HepG2 (cell line): Measurements from ENCODE around the gene IVD. TPM values are rescaled to one million over a fixed set of nuclear protein-coding genes. Genes with fewer than 3 reads are reported as not detected.

Source experiments
- ATAC-seq: fragments of 200-7000 bp; cut with Tn5 transposase; 3 replicates; pipeline ENCODE4 v1.9.1; 2020; ENCODE audit warnings: mild to moderate bottlenecking, moderate library complexity
- BruUV-seq: library from RNA; stranded (reverse); fragments of 400-500 nt; replicated peaks from 2 replicates; lab custom pipeline; 2021; lab: Mats Ljungman, UMichigan
- CTCF ChIA-PET: fragments of 300-600 bp; formaldehyde crosslinking; extraction: SDS; loops from one replicate; lab custom pipeline; 2021; ENCODE audit warnings: low total read pairs, inconsistent platforms, low intra/inter-chr PET ratio; lab: Yijun Ruan, JAX
- POLR2A ChIA-PET: fragments of 350-600 bp; sonication (Branson Sonifier 250); formaldehyde crosslinking; loops from one replicate; lab custom pipeline; 2020; ENCODE audit warnings: antibody characterized with exemption, inconsistent platforms; lab: Yijun Ruan, JAX
- DNase-seq: peaks from one replicate; pipeline ENCODE4 v3.0.0-alpha.2; 2015; ENCODE audit warnings: low spot score
- FAIRE-seq: peaks from 3 replicates; lab custom pipeline; 2011; peaks lifted over from hg19 to GRCh38; lab: Jason Lieb, UNC
- H2AFZ ChIP-seq: one replicate; pipeline ENCODE4 v1.6.1; 2011; ENCODE audit warnings: low read length, inconsistent platforms
- H3K27ac ChIP-seq: fragments of 300-600 bp; 3 replicates; pipeline ENCODE4 v1.8.0; 2011; ENCODE audit warnings: mixed run types, mild to moderate bottlenecking, mixed read lengths, low read length, inconsistent platforms; ENCODE audit not compliant: insufficient read depth; ENCODE audit errors: extremely low read length
- H3K27me3 ChIP-seq, 2 experiments: fragments of 200-600 bp in 1 of 2; 2 replicates in 1 of 2; 3 replicates in 1 of 2; pipeline versions ENCODE4 v1.6.0 to v1.8.0; 2011; ENCODE audit warnings: low read length in 2 of 2, mild to moderate bottlenecking in 2 of 2, moderate library complexity in 2 of 2, inconsistent platforms in 1 of 2; ENCODE audit not compliant: insufficient read depth in 2 of 2, control insufficient read depth in 1 of 2
- H3K36me3 ChIP-seq, 2 experiments: fragments of 200-600 bp in 1 of 2; replicated peaks in 1 of 2; 2 replicates in 1 of 2; 3 replicates in 1 of 2; pipeline versions ENCODE4 v1.5.1 to v1.8.0; 2011; ENCODE audit warnings: low read length in 2 of 2, inconsistent platforms in 1 of 2; ENCODE audit not compliant: insufficient read depth in 2 of 2, control insufficient read depth in 1 of 2
- H3K4me1 ChIP-seq: 2 replicates; pipeline ENCODE4 v1.5.1; 2012; ENCODE audit warnings: low read length, inconsistent platforms; ENCODE audit not compliant: insufficient read depth
- H3K4me2 ChIP-seq: 2 replicates; pipeline ENCODE4 v1.6.0; 2011; ENCODE audit warnings: low read depth, low read length, inconsistent platforms
- H3K4me3 ChIP-seq, 3 experiments: fragments of 200-600 bp in 1 of 3; sonication (generic), shearing (Covaris generic) in 1 of 3; replicated peaks in 1 of 3; 2 replicates each; pipeline ENCODE4 v1.5.1; 2011 to 2016; ENCODE audit warnings: low read length in 3 of 3, inconsistent platforms in 2 of 3, low read depth in 2 of 3, mild to moderate bottlenecking in 2 of 3, control low read depth in 1 of 3, mixed read lengths in 1 of 3; ENCODE audit not compliant: insufficient read depth in 1 of 3
- H3K79me2 ChIP-seq: one replicate; pipeline ENCODE4 v1.6.1; 2011; ENCODE audit warnings: low read length, inconsistent platforms; ENCODE audit not compliant: insufficient read depth
- H3K9ac ChIP-seq: 2 replicates; pipeline ENCODE4 v1.6.0; 2011; ENCODE audit warnings: mild to moderate bottlenecking, low read depth, low read length, inconsistent platforms; ENCODE audit not compliant: insufficient read depth
- H3K9me3 ChIP-seq: 2 replicates; pipeline ENCODE4 v1.5.1; 2012; ENCODE audit warnings: mild to moderate bottlenecking, low read length
- H4K20me1 ChIP-seq: 2 replicates; pipeline ENCODE4 v1.6.0; 2011; ENCODE audit warnings: inconsistent platforms, mild to moderate bottlenecking, low read length, moderate library complexity; ENCODE audit not compliant: insufficient read depth
- CEBPB ChIP-seq: IDR thresholded peaks from 2 replicates; pipeline ENCODE4 v1.6.1; 2011; ENCODE audit warnings: low read depth, low read length, improper control_type of control experiment, borderline replicate concordance
- GABPB1 ChIP-seq: IDR thresholded peaks from 2 replicates; pipeline ENCODE4 v1.6.1; 2016; ENCODE audit warnings: mild to moderate bottlenecking, missing genetic modification reagents, moderate library complexity, missing compliant biosample characterization
- GATAD1 ChIP-seq: IDR thresholded peaks from 2 replicates; pipeline ENCODE4 v1.6.1; 2016; ENCODE audit warnings: missing genetic modification reagents, missing compliant biosample characterization
- MAZ ChIP-seq, 2 experiments: sonication (generic) in 1 of 2; formaldehyde crosslinking in 1 of 2; IDR thresholded peaks; 2 replicates each; pipeline versions ENCODE4 v1.5.0 to v1.6.1; 2012 to 2020; ENCODE audit warnings: low read depth in 2 of 2, mild to moderate bottlenecking in 2 of 2, borderline replicate concordance in 1 of 2, improper control_type of control experiment in 1 of 2, low read length in 1 of 2, missing genetic modification reagents in 1 of 2, moderate library complexity in 1 of 2
- PHF8 ChIP-seq: sonication (generic); formaldehyde crosslinking; IDR thresholded peaks from 2 replicates; pipeline ENCODE4 v1.5.0; 2020; ENCODE audit warnings: missing genetic modification reagents
- WGBS: methylation state at CpG from one replicate; pipeline ENCODE4 v1.1.6; 2017; ENCODE audit warnings: low lambda C conversion rate; 5-methylcytosine and 5-hydroxymethylcytosine counted together
- in situ Hi-C: cut with HindIII; loops from 2 replicates; pipeline ENCODE4 v1.10.0; 2017; ENCODE audit warnings: low pct_unique_long_range_greater_than_20kb; ENCODE audit not compliant: extremely low pct_ligation_motif_present
- intact Hi-C: fragments of 100-400 bp; cut with micrococcal nuclease; formaldehyde crosslinking; loops from one replicate; pipeline ENCODE4 v1.10.0; 2022; ENCODE audit not compliant: unreplicated experiment
- polyA plus RNA-seq, 8 experiments: library from polyadenylated mRNA; depleted of rRNA in 3 of 8; stranded (reverse) in 7 of 8; unstranded in 1 of 8; fragments of >200 nt; fragmentation: Illumina TruSeq in 4 of 8; extraction: Trizol in 4 of 8; gene quantifications; 2 replicates each; pipeline versions ENCODE4 v1.2.1 to v1.2.3, GENCODE V29; 2011 to 2016; ENCODE audit warnings: low read depth in 4 of 8, missing spikeins in 1 of 8, mixed read lengths in 1 of 8; ENCODE audit not compliant: insufficient read depth in 1 of 8
- total RNA-seq, 5 experiments: library from RNA; depleted of rRNA; stranded (reverse); fragments of >200 nt; fragmentation: Illumina TruSeq; extraction: Trizol; gene quantifications; 2 replicates each; pipeline ENCODE4 v1.2.3, GENCODE V29; 2016; ENCODE audit warnings: low read depth in 1 of 5
- TF ChIP-seq, protein P1 (sequence below): sonication (generic); formaldehyde crosslinking; IDR thresholded peaks from 2 replicates; pipeline ENCODE4 v1.5.1; 2020; ENCODE audit warnings: mild to moderate bottlenecking, missing genetic modification reagents, moderate library complexity
- TF ChIP-seq, protein P2 (sequence below): IDR thresholded peaks from 2 replicates; pipeline ENCODE4 v1.6.1; 2012; ENCODE audit warnings: inconsistent platforms
- TF ChIP-seq, protein P3 (sequence below): sonication (generic); formaldehyde crosslinking; IDR thresholded peaks from 2 replicates; pipeline ENCODE4 v1.4.0; 2020; ENCODE audit warnings: missing genetic modification reagents
- TF ChIP-seq, protein P4 (sequence below): sonication (generic); formaldehyde crosslinking; IDR thresholded peaks from 2 replicates; pipeline ENCODE4 v1.4.0; 2020; ENCODE audit warnings: mild to moderate bottlenecking, missing genetic modification reagents

Gene IVD
- total and polyA plus RNA-seq, 2 of the 13 experiments (the other 11 are each of a cell fraction or from before 2014, with no cell fraction given): 48.0 to 53.9 TPM

DNA sequence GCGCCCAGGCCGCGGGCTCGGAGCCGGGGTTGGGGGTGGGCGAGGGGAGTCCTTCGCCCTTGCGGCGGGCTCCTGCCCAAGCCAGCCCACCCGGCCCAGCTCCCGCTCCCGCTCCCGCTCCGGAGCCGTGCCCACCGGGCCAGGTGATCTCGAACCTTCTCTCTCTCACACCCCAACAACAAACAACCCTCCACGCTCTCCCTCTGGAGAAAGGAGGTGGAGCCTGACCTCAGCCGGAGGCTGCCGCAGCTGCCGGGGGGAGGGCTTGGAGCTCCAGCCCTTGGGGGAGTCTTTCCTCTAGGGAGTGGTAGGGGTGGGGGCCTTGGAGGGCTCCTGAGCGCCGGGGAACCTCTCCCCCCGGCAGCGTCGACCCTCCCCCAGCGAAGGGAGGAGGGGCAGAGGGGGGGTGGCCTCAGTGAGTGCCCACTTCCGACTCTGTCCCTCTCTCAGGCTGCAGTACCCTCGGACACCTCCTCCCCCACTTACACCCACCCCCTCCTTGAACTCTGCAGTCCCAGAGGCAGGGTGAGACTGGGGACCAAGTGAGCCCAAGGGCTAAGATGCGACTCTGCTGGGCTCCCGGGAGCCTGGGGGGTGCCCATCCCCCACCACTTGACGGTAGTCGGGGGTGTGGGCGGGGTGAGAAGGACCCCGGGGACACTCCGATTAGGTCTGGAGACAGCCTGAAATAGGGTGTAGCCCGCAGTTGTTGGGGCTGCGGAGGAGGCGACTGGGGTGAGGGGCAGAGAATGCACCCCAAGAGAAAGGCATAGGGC is 30.7 kb downstream of the IVD start:
- H3K4me1 ChIP-seq: peaks cover 57% of the 10 kb centered on the region
- 0 out of 2 replicates have a peak overlapping the region, but pooled peaks have one; percentile 22 for H3K9ac ChIP-seq
- CTCF ChIA-PET: no interaction called here
- peak overlapping the region; percentile 70 for H3K4me2 ChIP-seq
- H2AFZ ChIP-seq: no peak overlapping the region
- intact Hi-C loops (no loop called here), in situ Hi-C loops (no loop called here)
- FAIRE-seq (no peak), ATAC-seq (no peak), DNase-seq (no peak)
- no peak for TF ChIP-seq GATAD1 (CRISPR knock-in tag)
- TF ChIP-seq, protein P1, sequence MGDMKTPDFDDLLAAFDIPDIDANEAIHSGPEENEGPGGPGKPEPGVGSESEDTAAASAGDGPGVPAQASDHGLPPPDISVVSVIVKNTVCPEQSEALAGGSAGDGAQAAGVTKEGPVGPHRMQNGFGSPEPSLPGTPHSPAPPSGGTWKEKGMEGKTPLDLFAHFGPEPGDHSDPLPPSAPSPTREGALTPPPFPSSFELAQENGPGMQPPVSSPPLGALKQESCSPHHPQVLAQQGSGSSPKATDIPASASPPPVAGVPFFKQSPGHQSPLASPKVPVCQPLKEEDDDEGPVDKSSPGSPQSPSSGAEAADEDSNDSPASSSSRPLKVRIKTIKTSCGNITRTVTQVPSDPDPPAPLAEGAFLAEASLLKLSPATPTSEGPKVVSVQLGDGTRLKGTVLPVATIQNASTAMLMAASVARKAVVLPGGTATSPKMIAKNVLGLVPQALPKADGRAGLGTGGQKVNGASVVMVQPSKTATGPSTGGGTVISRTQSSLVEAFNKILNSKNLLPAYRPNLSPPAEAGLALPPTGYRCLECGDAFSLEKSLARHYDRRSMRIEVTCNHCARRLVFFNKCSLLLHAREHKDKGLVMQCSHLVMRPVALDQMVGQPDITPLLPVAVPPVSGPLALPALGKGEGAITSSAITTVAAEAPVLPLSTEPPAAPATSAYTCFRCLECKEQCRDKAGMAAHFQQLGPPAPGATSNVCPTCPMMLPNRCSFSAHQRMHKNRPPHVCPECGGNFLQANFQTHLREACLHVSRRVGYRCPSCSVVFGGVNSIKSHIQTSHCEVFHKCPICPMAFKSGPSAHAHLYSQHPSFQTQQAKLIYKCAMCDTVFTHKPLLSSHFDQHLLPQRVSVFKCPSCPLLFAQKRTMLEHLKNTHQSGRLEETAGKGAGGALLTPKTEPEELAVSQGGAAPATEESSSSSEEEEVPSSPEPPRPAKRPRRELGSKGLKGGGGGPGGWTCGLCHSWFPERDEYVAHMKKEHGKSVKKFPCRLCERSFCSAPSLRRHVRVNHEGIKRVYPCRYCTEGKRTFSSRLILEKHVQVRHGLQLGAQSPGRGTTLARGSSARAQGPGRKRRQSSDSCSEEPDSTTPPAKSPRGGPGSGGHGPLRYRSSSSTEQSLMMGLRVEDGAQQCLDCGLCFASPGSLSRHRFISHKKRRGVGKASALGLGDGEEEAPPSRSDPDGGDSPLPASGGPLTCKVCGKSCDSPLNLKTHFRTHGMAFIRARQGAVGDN (CRISPR knock-in tag): peak; percentile 40; the same call in 1 of the 2 replicates
- no peak for TF ChIP-seq CEBPB
- TF ChIP-seq PHF8 (CRISPR knock-in tag): no peak
- TF ChIP-seq, protein P2, sequence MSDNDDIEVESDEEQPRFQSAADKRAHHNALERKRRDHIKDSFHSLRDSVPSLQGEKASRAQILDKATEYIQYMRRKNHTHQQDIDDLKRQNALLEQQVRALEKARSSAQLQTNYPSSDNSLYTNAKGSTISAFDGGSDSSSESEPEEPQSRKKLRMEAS: 0 out of 2 replicates have a peak, but pooled peaks have one; percentile 14
- no peak for TF ChIP-seq MAZ (IDR thresholded peaks at IDR 0.05; ENCODE audit: borderline replicate concordance, low read depth, low read length)
- TF ChIP-seq MAZ (CRISPR knock-in tag; IDR thresholded peaks at IDR 0.05; ENCODE audit: low read depth): no peak
- TF ChIP-seq, protein P3, sequence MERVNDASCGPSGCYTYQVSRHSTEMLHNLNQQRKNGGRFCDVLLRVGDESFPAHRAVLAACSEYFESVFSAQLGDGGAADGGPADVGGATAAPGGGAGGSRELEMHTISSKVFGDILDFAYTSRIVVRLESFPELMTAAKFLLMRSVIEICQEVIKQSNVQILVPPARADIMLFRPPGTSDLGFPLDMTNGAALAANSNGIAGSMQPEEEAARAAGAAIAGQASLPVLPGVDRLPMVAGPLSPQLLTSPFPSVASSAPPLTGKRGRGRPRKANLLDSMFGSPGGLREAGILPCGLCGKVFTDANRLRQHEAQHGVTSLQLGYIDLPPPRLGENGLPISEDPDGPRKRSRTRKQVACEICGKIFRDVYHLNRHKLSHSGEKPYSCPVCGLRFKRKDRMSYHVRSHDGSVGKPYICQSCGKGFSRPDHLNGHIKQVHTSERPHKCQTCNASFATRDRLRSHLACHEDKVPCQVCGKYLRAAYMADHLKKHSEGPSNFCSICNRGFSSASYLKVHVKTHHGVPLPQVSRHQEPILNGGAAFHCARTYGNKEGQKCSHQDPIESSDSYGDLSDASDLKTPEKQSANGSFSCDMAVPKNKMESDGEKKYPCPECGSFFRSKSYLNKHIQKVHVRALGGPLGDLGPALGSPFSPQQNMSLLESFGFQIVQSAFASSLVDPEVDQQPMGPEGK (CRISPR knock-in tag): 0 out of 2 replicates have a peak, but pooled peaks have one; percentile 13
- TF ChIP-seq GABPB1: peak; percentile 26; the same call in 1 of the 2 replicates
- TF ChIP-seq, protein P4, sequence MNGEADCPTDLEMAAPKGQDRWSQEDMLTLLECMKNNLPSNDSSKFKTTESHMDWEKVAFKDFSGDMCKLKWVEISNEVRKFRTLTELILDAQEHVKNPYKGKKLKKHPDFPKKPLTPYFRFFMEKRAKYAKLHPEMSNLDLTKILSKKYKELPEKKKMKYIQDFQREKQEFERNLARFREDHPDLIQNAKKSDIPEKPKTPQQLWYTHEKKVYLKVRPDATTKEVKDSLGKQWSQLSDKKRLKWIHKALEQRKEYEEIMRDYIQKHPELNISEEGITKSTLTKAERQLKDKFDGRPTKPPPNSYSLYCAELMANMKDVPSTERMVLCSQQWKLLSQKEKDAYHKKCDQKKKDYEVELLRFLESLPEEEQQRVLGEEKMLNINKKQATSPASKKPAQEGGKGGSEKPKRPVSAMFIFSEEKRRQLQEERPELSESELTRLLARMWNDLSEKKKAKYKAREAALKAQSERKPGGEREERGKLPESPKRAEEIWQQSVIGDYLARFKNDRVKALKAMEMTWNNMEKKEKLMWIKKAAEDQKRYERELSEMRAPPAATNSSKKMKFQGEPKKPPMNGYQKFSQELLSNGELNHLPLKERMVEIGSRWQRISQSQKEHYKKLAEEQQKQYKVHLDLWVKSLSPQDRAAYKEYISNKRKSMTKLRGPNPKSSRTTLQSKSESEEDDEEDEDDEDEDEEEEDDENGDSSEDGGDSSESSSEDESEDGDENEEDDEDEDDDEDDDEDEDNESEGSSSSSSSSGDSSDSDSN (CRISPR knock-in tag): 0 out of 2 replicates have a peak, but pooled peaks have one; percentile 10
- no peaks in the 10 kb centered on the region for H3K79me2 ChIP-seq
- BruUV-seq: no TSS peak
- H3K27me3 ChIP-seq: peaks cover 5 to 54% of the 10 kb centered on the region in 2 experiments; a peak in 4 of 5 replicates
- no peaks in the 10 kb centered on the region for H3K9me3 ChIP-seq
- POLR2A ChIA-PET: no interaction called here
- no peak overlapping the region for H3K27ac ChIP-seq
- no peaks in the 10 kb centered on the region for H3K36me3 ChIP-seq
- peak overlapping the region; percentile 3 to 68 (median 47); a peak in 5 of 6 replicates for H3K4me3 ChIP-seq
- WGBS: 21% methylated on average over 9 of the region's 39 CpGs
- no peaks in the 10 kb centered on the region for H4K20me1 ChIP-seq
